ENCODE results near the gene BANK1. TPM values are rescaled to one million over a fixed set of nuclear protein-coding genes. Genes with fewer than 3 reads are reported as not detected.

Gene BANK1
- polyA plus RNA-seq (2013, experiment 1 of 2) = 0.30 TPM
- 0.38 TPM for polyA plus RNA-seq (2013, experiment 2 of 2)

GRCh38 chr4:101790521-101791181 lies at the start of gene BANK1:
Gene BANK1 (plus strand): TSS chr4:101790730. CDS start chr4:101790881, 151 bp downstream.
- Histone ChIP-seq H3K9me3 (ENCODE audit: insufficient read depth, low read depth, low read length) (0 out of 2 replicates have a peak, but pooled peaks cover 4% of the 10 kb centered on the region), H3K4me3 (ENCODE audit: low read length) (peak within 1 kb of the TSS; percentile 56), H3K36me3 (ENCODE audit: insufficient read depth, low read length) (no peaks in the 10 kb centered on the region), H3K27ac (ENCODE audit: low read depth, low read length) (no peak within 1 kb of the TSS), H3K9ac (ENCODE audit: low read depth, low read length) (peak within 1 kb of the TSS; percentile 57), H3K4me1 (ENCODE audit: insufficient read depth, low read length) (peaks cover 17% of the 10 kb centered on the region), H3K27me3 (ENCODE audit: insufficient read depth, low read length) (no peaks in the 10 kb centered on the region)
- WGBS = 35% methylated on average over 44 of the region's 44 CpGs

- Histone ChIP-seq H3K4me3 (ENCODE audit: low read length) (no peak overlapping the region), H3K27ac (ENCODE audit: low read depth, low read length) (no peak overlapping the region), H3K27me3 (ENCODE audit: insufficient read depth, low read length) (no peaks in the 10 kb centered on the region), H3K36me3 (ENCODE audit: insufficient read depth, low read length) (no peaks in the 10 kb centered on the region), H3K9ac (ENCODE audit: low read depth, low read length) (no peak overlapping the region), H3K9me3 (ENCODE audit: insufficient read depth, low read depth, low read length) (no peaks in the 10 kb centered on the region), H3K4me1 (ENCODE audit: insufficient read depth, low read length) (no peaks in the 10 kb centered on the region)
- no CpG with 5 or more reads among the region's 2 CpGs for WGBS
These were observed 36.8 kb upstream of the BANK1 start for GRCh38 chr4:101753721-101754120.

GRCh38 chr4:101756181-101756580 lies 34.3 kb upstream of the BANK1 start:
- H3K9me3 ChIP-seq (ENCODE audit: insufficient read depth, low read depth, low read length) = no peaks in the 10 kb centered on the region
- 50% methylated on average over 2 of the region's 2 CpGs for WGBS
- no peak overlapping the region for H3K4me3 ChIP-seq (ENCODE audit: low read length)
- no peaks in the 10 kb centered on the region for H3K36me3 ChIP-seq (ENCODE audit: insufficient read depth, low read length)
- H3K27me3 ChIP-seq (ENCODE audit: insufficient read depth, low read length) = no peaks in the 10 kb centered on the region
- no peaks in the 10 kb centered on the region for H3K4me1 ChIP-seq (ENCODE audit: insufficient read depth, low read length)
- no peak overlapping the region for H3K9ac ChIP-seq (ENCODE audit: low read depth, low read length)
- H3K27ac ChIP-seq (ENCODE audit: low read depth, low read length) = no peak overlapping the region

- no peaks in the 10 kb centered on the region for H3K27me3 ChIP-seq (ENCODE audit: insufficient read depth, low read length)
- no peak overlapping the region for H3K9ac ChIP-seq (ENCODE audit: low read depth, low read length)
- H3K36me3 ChIP-seq (ENCODE audit: insufficient read depth, low read length) = no peaks in the 10 kb centered on the region
- no peaks in the 10 kb centered on the region; the same call in 1 of the 2 replicates for H3K4me1 ChIP-seq (ENCODE audit: insufficient read depth, low read length)
- H3K9me3 ChIP-seq (ENCODE audit: insufficient read depth, low read depth, low read length) = no peaks in the 10 kb centered on the region
- WGBS = 24% methylated on average over 1 of the region's 1 CpG
- no peak overlapping the region for H3K4me3 ChIP-seq (ENCODE audit: low read length)
- H3K27ac ChIP-seq (ENCODE audit: low read depth, low read length) = no peak overlapping the region
These were observed 29.1 kb upstream of the BANK1 start for GRCh38 chr4:101761405-101761804.

GRCh38 chr4:101762025-101762424 lies 28.5 kb upstream of the BANK1 start:
- H3K9me3 ChIP-seq (ENCODE audit: insufficient read depth, low read depth, low read length) = no peaks in the 10 kb centered on the region
- H3K4me1 ChIP-seq (ENCODE audit: insufficient read depth, low read length) = no peaks in the 10 kb centered on the region; the same call in 1 of the 2 replicates
- no peaks in the 10 kb centered on the region for H3K27me3 ChIP-seq (ENCODE audit: insufficient read depth, low read length)
- no peak overlapping the region for H3K9ac ChIP-seq (ENCODE audit: low read depth, low read length)
- H3K27ac ChIP-seq (ENCODE audit: low read depth, low read length) = no peak overlapping the region
- WGBS = 96% methylated on average over 2 of the region's 2 CpGs
- H3K36me3 ChIP-seq (ENCODE audit: insufficient read depth, low read length) = no peaks in the 10 kb centered on the region
- no peak overlapping the region for H3K4me3 ChIP-seq (ENCODE audit: low read length)

- H3K9ac ChIP-seq (ENCODE audit: low read depth, low read length) = no peak overlapping the region
- 82% methylated on average over 2 of the region's 2 CpGs for WGBS
These were observed 28.0 kb upstream of the BANK1 start for GRCh38 chr4:101762534-101762933.

GRCh38 chr4:101763576-101763975 lies 27.0 kb upstream of the BANK1 start:
- no peaks in the 10 kb centered on the region; the same call in 1 of the 2 replicates for H3K4me1 ChIP-seq (ENCODE audit: insufficient read depth, low read length)
- no peak overlapping the region for H3K9ac ChIP-seq (ENCODE audit: low read depth, low read length)
- H3K27ac ChIP-seq (ENCODE audit: low read depth, low read length) = no peak overlapping the region
- no peaks in the 10 kb centered on the region for H3K9me3 ChIP-seq (ENCODE audit: insufficient read depth, low read depth, low read length)
- H3K36me3 ChIP-seq (ENCODE audit: insufficient read depth, low read length) = no peaks in the 10 kb centered on the region
- WGBS = 91% methylated on average over 1 of the region's 1 CpG
- no peak overlapping the region for H3K4me3 ChIP-seq (ENCODE audit: low read length)
- H3K27me3 ChIP-seq (ENCODE audit: insufficient read depth, low read length) = no peaks in the 10 kb centered on the region

More at GRCh38 chr4:101762534-101762933, 28.0 kb upstream of the BANK1 start:
- Histone ChIP-seq H3K4me1 (ENCODE audit: insufficient read depth, low read length) (no peaks in the 10 kb centered on the region; the same call in 1 of the 2 replicates), H3K27me3 (ENCODE audit: insufficient read depth, low read length) (no peaks in the 10 kb centered on the region), H3K4me3 (ENCODE audit: low read length) (no peak overlapping the region), H3K9me3 (ENCODE audit: insufficient read depth, low read depth, low read length) (no peaks in the 10 kb centered on the region), H3K36me3 (ENCODE audit: insufficient read depth, low read length) (no peaks in the 10 kb centered on the region), H3K27ac (ENCODE audit: low read depth, low read length) (no peak overlapping the region)

GRCh38 chr4:101774807-101775206 lies 15.7 kb upstream of the BANK1 start:
- Histone ChIP-seq H3K9ac (ENCODE audit: low read depth, low read length) (no peak overlapping the region), H3K9me3 (ENCODE audit: insufficient read depth, low read depth, low read length) (peaks cover 6% of the 10 kb centered on the region; the same call in 1 of the 2 replicates), H3K4me3 (ENCODE audit: low read length) (no peak overlapping the region), H3K4me1 (ENCODE audit: insufficient read depth, low read length) (no peaks in the 10 kb centered on the region), H3K36me3 (ENCODE audit: insufficient read depth, low read length) (no peaks in the 10 kb centered on the region), H3K27me3 (ENCODE audit: insufficient read depth, low read length) (no peaks in the 10 kb centered on the region), H3K27ac (ENCODE audit: low read depth, low read length) (no peak overlapping the region)
- WGBS = 98% methylated on average over 1 of the region's 1 CpG

GRCh38 chr4:101777431-101777830 lies 13.1 kb upstream of the BANK1 start:
- H3K36me3 ChIP-seq (ENCODE audit: insufficient read depth, low read length) = no peaks in the 10 kb centered on the region
- no peaks in the 10 kb centered on the region for H3K9me3 ChIP-seq (ENCODE audit: insufficient read depth, low read depth, low read length)
- no peak overlapping the region for H3K9ac ChIP-seq (ENCODE audit: low read depth, low read length)
- H3K27ac ChIP-seq (ENCODE audit: low read depth, low read length) = no peak overlapping the region
- H3K4me3 ChIP-seq (ENCODE audit: low read length) = no peak overlapping the region
- no peaks in the 10 kb centered on the region for H3K27me3 ChIP-seq (ENCODE audit: insufficient read depth, low read length)
- no peaks in the 10 kb centered on the region for H3K4me1 ChIP-seq (ENCODE audit: insufficient read depth, low read length)
- WGBS = 91% methylated on average over 1 of the region's 1 CpG

- Histone ChIP-seq H3K9me3 (ENCODE audit: insufficient read depth, low read depth, low read length) (no peaks in the 10 kb centered on the region), H3K4me1 (ENCODE audit: insufficient read depth, low read length) (peaks cover 7% of the 10 kb centered on the region; the same call in 1 of the 2 replicates), H3K4me3 (ENCODE audit: low read length) (no peak overlapping the region), H3K36me3 (ENCODE audit: insufficient read depth, low read length) (no peaks in the 10 kb centered on the region), H3K9ac (ENCODE audit: low read depth, low read length) (no peak overlapping the region), H3K27me3 (ENCODE audit: insufficient read depth, low read length) (no peaks in the 10 kb centered on the region), H3K27ac (ENCODE audit: low read depth, low read length) (no peak overlapping the region)
- WGBS = 94% methylated on average over 5 of the region's 5 CpGs
These were observed 10.2 kb upstream of the BANK1 start for GRCh38 chr4:101780284-101780683.

- 96% methylated on average over 2 of the region's 2 CpGs for WGBS
- Histone ChIP-seq H3K4me1 (ENCODE audit: insufficient read depth, low read length) (peaks cover 10% of the 10 kb centered on the region; the same call in 1 of the 2 replicates), H3K9me3 (ENCODE audit: insufficient read depth, low read depth, low read length) (0 out of 2 replicates have a peak, but pooled peaks cover 4% of the 10 kb centered on the region), H3K9ac (ENCODE audit: low read depth, low read length) (no peak overlapping the region), H3K36me3 (ENCODE audit: insufficient read depth, low read length) (no peaks in the 10 kb centered on the region), H3K27ac (ENCODE audit: low read depth, low read length) (no peak overlapping the region), H3K4me3 (ENCODE audit: low read length) (no peak overlapping the region), H3K27me3 (ENCODE audit: insufficient read depth, low read length) (no peaks in the 10 kb centered on the region)
These were observed 8.0 kb upstream of the BANK1 start for GRCh38 chr4:101782546-101782945.
